GM12873 (cell line): Measurements from ENCODE around the gene EVI2B.

Experiments used
- CTCF ChIP-seq: IDR thresholded peaks from 2 replicates; pipeline ENCODE4 v1.5.1; 2012; ENCODE audit warnings: low read depth, mild to moderate bottlenecking, moderate library complexity, low read length, control low read depth; ENCODE audit not compliant: insufficient read depth; ENCODE audit errors: missing control alignments

EVI2B gene

GRCh38 chr17:31294231-31294630, 19.6 kb downstream of the EVI2B start:
- TF ChIP-seq CTCF, result no peak

GRCh38 chr17:31293581-31293980, 20.3 kb downstream of the EVI2B start:
- TF ChIP-seq CTCF, result no peak

- TF ChIP-seq CTCF, result no peak
These were observed 22.0 kb downstream of the EVI2B start for GRCh38 chr17:31291820-31292219.

GRCh38 chr17:31289790-31290189, 24.1 kb downstream of the EVI2B start:
- no peak for TF ChIP-seq CTCF

- TF ChIP-seq CTCF, result no peak
These were observed 27.3 kb downstream of the EVI2B start for GRCh38 chr17:31286587-31286986.

GRCh38 chr17:31283841-31284240, 30.0 kb downstream of the EVI2B start:
- TF ChIP-seq CTCF, result no peak

GRCh38 chr17:31281061-31281460, 32.8 kb downstream of the EVI2B start:
- TF ChIP-seq CTCF, result no peak

- no peak for TF ChIP-seq CTCF
These were observed 34.5 kb downstream of the EVI2B start for GRCh38 chr17:31279401-31279800.
